Neural crest cell (in vitro differentiated cells): ENCODE data around the gene PIK3CD. TPM values are rescaled to one million over a fixed set of nuclear protein-coding genes. Genes with fewer than 3 reads are reported as not detected.
"Not testable (repeated sequence)": the region's sequence is repeated elsewhere in the genome, so short reads cannot be mapped to it uniquely, and the experiment has no call there.

Experiments
- DNase-seq: peaks from one replicate; pipeline ENCODE4 v3.0.0; 2021; ENCODE audit warnings: low read depth, mixed read lengths, low spot score
- H3K27ac Mint-ChIP-seq: one replicate; pipeline ENCODE4 v1.8.0; 2021; ENCODE audit warnings: mild to moderate bottlenecking, mixed read lengths; ENCODE audit not compliant: unreplicated experiment
- H3K27me3 Mint-ChIP-seq: 2 replicates; pipeline ENCODE4 v1.8.0; 2021; ENCODE audit warnings: low read depth, mild to moderate bottlenecking, mixed read lengths
- H3K36me3 Mint-ChIP-seq: 2 replicates; pipeline ENCODE4 v1.8.0; 2021; ENCODE audit warnings: low read depth, mild to moderate bottlenecking, mixed read lengths
- H3K4me1 Mint-ChIP-seq: 2 replicates; pipeline ENCODE4 v1.8.0; 2021; ENCODE audit warnings: mixed read lengths
- H3K4me3 Mint-ChIP-seq: one replicate; pipeline ENCODE4 v1.8.0; 2021; ENCODE audit warnings: mild to moderate bottlenecking, mixed read lengths
- H3K9me3 Mint-ChIP-seq: 2 replicates; pipeline ENCODE4 v1.8.0; 2021; ENCODE audit warnings: mixed read lengths
- CTCF ChIP-seq: fragments of 200-600 bp; sonication (generic); conservative IDR thresholded peaks from 2 replicates; pipeline ENCODE4 v1.5.0; 2021; ENCODE audit warnings: antibody characterized with exemption, mild to moderate bottlenecking
- total RNA-seq: library from RNA; stranded (reverse); gene quantifications from 2 replicates; pipeline ENCODE4 v1.2.1, GENCODE V29; 2021

PIK3CD gene
- total RNA-seq, 1 donor from 2014 or later, result 1.9 TPM

DNA sequence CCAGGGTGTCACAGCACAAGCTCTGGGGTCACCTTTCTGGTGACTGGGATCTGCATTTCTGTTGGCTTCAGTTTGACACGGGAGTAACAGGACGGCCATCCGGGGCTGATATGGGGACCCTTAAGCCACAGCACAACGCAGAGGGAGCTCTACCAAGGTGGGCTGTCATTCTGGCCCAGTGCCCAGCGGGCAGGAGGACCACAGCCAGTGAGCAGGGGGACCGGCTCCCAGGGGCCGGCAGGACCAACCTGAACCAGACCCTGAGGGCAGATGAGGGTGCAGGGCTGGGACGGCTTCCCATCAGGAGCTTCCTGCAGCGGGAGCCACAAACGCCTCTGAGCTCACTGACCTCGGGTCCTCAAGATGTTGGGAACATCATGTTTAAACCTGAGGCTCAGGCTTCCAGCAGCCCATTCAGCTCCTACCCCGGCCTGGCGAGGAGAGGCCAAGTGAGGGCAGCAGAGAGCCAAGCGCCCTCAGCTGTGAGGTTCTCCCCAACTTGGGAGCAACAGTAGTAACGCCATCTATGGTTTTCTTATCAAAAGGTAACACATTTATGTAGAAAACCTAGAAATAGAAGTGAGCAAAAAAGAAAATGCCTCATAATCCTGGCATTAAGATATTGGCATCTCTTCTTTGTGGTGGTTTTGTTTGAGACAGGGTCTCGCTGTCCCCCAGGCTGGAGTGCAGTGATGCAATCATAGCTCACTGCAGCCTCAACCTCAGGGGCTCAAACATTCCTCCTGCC is 36.0 kb upstream of the PIK3CD start:
- no peak overlapping the region for H3K4me3 Mint-ChIP-seq
- no peaks in the 10 kb centered on the region for H3K9me3 Mint-ChIP-seq
- H3K4me1 Mint-ChIP-seq, result no peaks in the 10 kb centered on the region
- H3K36me3 Mint-ChIP-seq, result no peaks in the 10 kb centered on the region
- peak; percentile 35 for DNase-seq
- peaks cover 4% of the 10 kb centered on the region for H3K27me3 Mint-ChIP-seq
- peak; percentile 60 for TF ChIP-seq CTCF
- no peak overlapping the region for H3K27ac Mint-ChIP-seq

GRCh38 chr1:9618909-9619679 is 32.4 kb upstream of the PIK3CD start:
- no peak overlapping the region for H3K27ac Mint-ChIP-seq
- H3K27me3 Mint-ChIP-seq, result peaks cover 4% of the 10 kb centered on the region
- H3K4me1 Mint-ChIP-seq, result no peaks in the 10 kb centered on the region
- DNase-seq, result no peak
- no peak overlapping the region for H3K4me3 Mint-ChIP-seq
- H3K9me3 Mint-ChIP-seq, result no peaks in the 10 kb centered on the region
- no peaks in the 10 kb centered on the region for H3K36me3 Mint-ChIP-seq
- TF ChIP-seq CTCF, result no peak

DNA sequence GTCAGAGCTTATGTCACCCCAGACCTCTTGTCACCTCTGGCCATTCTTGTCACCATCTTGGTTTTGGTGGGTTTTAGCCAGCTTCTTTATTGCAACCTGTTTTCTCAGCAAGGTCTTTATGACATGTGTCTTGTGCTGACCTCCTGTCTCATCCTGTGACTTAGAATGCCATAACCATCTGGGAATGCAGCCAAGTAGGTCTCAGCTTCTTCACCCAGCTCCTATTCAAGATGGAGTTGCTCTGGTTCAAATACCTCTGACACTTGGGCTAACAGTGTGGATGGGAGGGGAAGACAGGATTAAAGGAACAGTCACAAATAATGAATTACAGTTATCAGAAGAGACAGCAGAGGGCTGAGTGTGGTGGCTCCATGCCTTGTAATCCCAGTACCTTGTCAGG is 30.5 kb upstream of the PIK3CD start:
- H3K4me1 Mint-ChIP-seq, result peaks cover 1% of the 10 kb centered on the region
- H3K9me3 Mint-ChIP-seq, result no peaks in the 10 kb centered on the region
- H3K27me3 Mint-ChIP-seq, result peaks cover 5% of the 10 kb centered on the region
- no peak overlapping the region for H3K27ac Mint-ChIP-seq
- no peak for TF ChIP-seq CTCF
- no peaks in the 10 kb centered on the region for H3K36me3 Mint-ChIP-seq
- DNase-seq, result no peak
- H3K4me3 Mint-ChIP-seq, result no peak overlapping the region

DNA sequence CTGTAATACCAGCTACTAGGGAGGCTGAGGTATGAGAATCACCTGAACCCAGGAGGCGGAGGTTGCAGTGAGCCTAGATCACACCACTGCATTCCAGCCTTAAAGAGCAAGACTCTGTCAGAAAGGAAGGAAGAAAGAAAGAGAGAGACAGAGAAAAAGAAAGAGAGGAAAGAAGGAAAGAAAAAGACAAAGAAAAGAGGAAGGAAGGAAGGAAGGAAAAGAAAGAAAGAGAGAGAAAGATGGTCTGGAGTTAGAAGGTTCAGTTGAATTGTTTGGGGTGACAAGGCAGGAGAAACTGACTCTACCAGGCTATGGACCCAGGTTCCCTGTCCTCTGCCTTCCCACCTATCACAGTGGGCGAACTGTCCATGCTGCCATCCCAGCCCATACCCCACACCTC is 27.4 kb upstream of the PIK3CD start:
- Mint-ChIP-seq H3K9me3 (no peaks in the 10 kb centered on the region), H3K27ac (no peak overlapping the region), H3K27me3 (peaks cover 11% of the 10 kb centered on the region), H3K4me3 (no peak overlapping the region), H3K36me3 (no peaks in the 10 kb centered on the region), H3K4me1 (peaks cover 8% of the 10 kb centered on the region)
- no peak for TF ChIP-seq CTCF
- DNase-seq, result no peak

DNA sequence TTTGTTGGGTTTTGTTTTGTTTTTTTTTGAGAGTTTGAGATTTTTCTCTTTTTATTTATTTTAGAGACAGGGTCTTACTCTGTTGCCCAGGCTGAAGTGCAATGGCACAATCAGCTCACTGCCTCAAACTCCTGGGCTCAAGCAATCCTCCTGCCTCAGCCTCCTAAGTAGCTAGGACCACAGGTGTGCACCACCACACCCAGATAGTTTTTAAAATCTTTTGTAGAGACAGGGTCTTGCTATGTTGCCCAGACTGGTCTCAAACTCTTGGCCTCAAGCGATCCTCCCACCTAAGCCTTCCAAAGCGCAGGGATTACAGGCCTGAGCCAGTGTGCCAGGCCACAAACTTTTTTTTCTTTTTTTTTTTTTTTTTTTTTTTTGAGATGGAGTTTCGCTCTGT is 26.5 kb upstream of the PIK3CD start:
- not testable (repeated sequence) for H3K4me3 Mint-ChIP-seq, H3K9me3 Mint-ChIP-seq, DNase-seq, H3K4me1 Mint-ChIP-seq, H3K36me3 Mint-ChIP-seq, H3K27ac Mint-ChIP-seq
- peaks cover 10% of the 10 kb centered on the region for H3K27me3 Mint-ChIP-seq

GRCh38 chr1:9626201-9626608 is 25.3 kb upstream of the PIK3CD start:
- H3K9me3 Mint-ChIP-seq, result no peaks in the 10 kb centered on the region
- no peak overlapping the region for H3K27ac Mint-ChIP-seq
- no peaks in the 10 kb centered on the region for H3K36me3 Mint-ChIP-seq
- H3K4me1 Mint-ChIP-seq, result peaks cover 8% of the 10 kb centered on the region
- H3K4me3 Mint-ChIP-seq, result no peak overlapping the region
- no peak for TF ChIP-seq CTCF
- H3K27me3 Mint-ChIP-seq, result peaks cover 10% of the 10 kb centered on the region
- no peak for DNase-seq
